Measurements from ENCODE around the gene SLITRK1. TPM values are rescaled to one million over a fixed set of nuclear protein-coding genes. Genes with fewer than 3 reads are reported as not detected.

Gene SLITRK1
- total RNA-seq, 3 donors from 2014 or later (not counting 1 experiment from before 2014, with no cell fraction given): not detected

- intact Hi-C loops (cut with micrococcal nuclease): no loop called here
- no peak overlapping the region for H3K27ac Mint-ChIP-seq
- H3K4me1 Mint-ChIP-seq: no peaks in the 10 kb centered on the region
- H3K9me3 Mint-ChIP-seq: peaks cover 2 to 3% of the 10 kb centered on the region in 2 donors
- Histone ChIP-seq H3K27me3 (ENCODE audit: control insufficient read depth, insufficient read depth, low read length) (peaks cover 30% of the 10 kb centered on the region), H3K4me1 (ENCODE audit: control insufficient read depth, insufficient read depth, low read length) (no peaks in the 10 kb centered on the region), H3K36me3 (ENCODE audit: control insufficient read depth, insufficient read depth, low read length) (no peaks in the 10 kb centered on the region), H3K9me3 (ENCODE audit: control insufficient read depth, insufficient read depth, low read length) (peaks cover 3% of the 10 kb centered on the region), H3K27ac (ENCODE audit: low read length) (no peak overlapping the region), H3K4me3 (ENCODE audit: low read length) (no peak overlapping the region)
- 19% methylated on average over 8 of the region's 14 CpGs for WGBS (ENCODE audit: insufficient coverage)
- no peak for ATAC-seq
- peaks cover 38 to 44% of the 10 kb centered on the region in 2 donors for H3K27me3 Mint-ChIP-seq (ENCODE audit: low read depth in 2 of 2)
- DNase-seq: no peak
- TF ChIP-seq CTCF (IDR thresholded peaks at IDR 0.05): no peak
- H3K36me3 Mint-ChIP-seq: no peaks in the 10 kb centered on the region
- no peak overlapping the region for H3K4me3 Mint-ChIP-seq
Observed at GRCh38 chr13:83883061-83883523, 818 bp upstream of the SLITRK1 start.

- H3K9me3 ChIP-seq (ENCODE audit: control insufficient read depth, insufficient read depth, low read length): peaks cover 3% of the 10 kb centered on the region
- no peak for ATAC-seq
- no peak for TF ChIP-seq CTCF (IDR thresholded peaks at IDR 0.05)
- H3K9me3 Mint-ChIP-seq: peaks cover 2 to 3% of the 10 kb centered on the region in 2 donors
- no peak overlapping the region for H3K27ac Mint-ChIP-seq
- H3K4me1 ChIP-seq (ENCODE audit: control insufficient read depth, insufficient read depth, low read length): no peaks in the 10 kb centered on the region
- no peak overlapping the region for H3K27ac ChIP-seq (ENCODE audit: low read length)
- no peaks in the 10 kb centered on the region for H3K4me1 Mint-ChIP-seq
- no peak overlapping the region for H3K4me3 ChIP-seq (ENCODE audit: low read length)
- intact Hi-C loops (cut with micrococcal nuclease): no loop called here
- no peak for DNase-seq
- peaks cover 30% of the 10 kb centered on the region for H3K27me3 ChIP-seq (ENCODE audit: control insufficient read depth, insufficient read depth, low read length)
- H3K4me3 Mint-ChIP-seq: no peak overlapping the region
- H3K36me3 Mint-ChIP-seq: no peaks in the 10 kb centered on the region
- 2% methylated on average over 4 of the region's 9 CpGs for WGBS (ENCODE audit: insufficient coverage)
- H3K36me3 ChIP-seq (ENCODE audit: control insufficient read depth, insufficient read depth, low read length): no peaks in the 10 kb centered on the region
- peaks cover 38 to 44% of the 10 kb centered on the region in 2 donors for H3K27me3 Mint-ChIP-seq (ENCODE audit: low read depth in 2 of 2)
Observed at GRCh38 chr13:83882606-83882959, 309 bp upstream of the SLITRK1 start.

- Histone ChIP-seq H3K4me1 (ENCODE audit: control insufficient read depth, insufficient read depth, low read length) (no peaks in the 10 kb centered on the region), H3K27me3 (ENCODE audit: control insufficient read depth, insufficient read depth, low read length) (peaks cover 30% of the 10 kb centered on the region), H3K9me3 (ENCODE audit: control insufficient read depth, insufficient read depth, low read length) (peaks cover 3% of the 10 kb centered on the region), H3K4me3 (ENCODE audit: low read length) (no peak overlapping the region), H3K27ac (ENCODE audit: low read length) (no peak overlapping the region), H3K36me3 (ENCODE audit: control insufficient read depth, insufficient read depth, low read length) (no peaks in the 10 kb centered on the region)
- intact Hi-C loops (cut with micrococcal nuclease): no loop called here
- 8% methylated on average over 14 of the region's 19 CpGs for WGBS (ENCODE audit: insufficient coverage)
- ATAC-seq (no peak), DNase-seq (no peak)
- H3K4me1 Mint-ChIP-seq: no peaks in the 10 kb centered on the region
- no peak for TF ChIP-seq CTCF (IDR thresholded peaks at IDR 0.05)
- H3K4me3 Mint-ChIP-seq: no peak overlapping the region
- H3K36me3 Mint-ChIP-seq: no peaks in the 10 kb centered on the region
- peaks cover 3 to 6% of the 10 kb centered on the region in 2 donors for H3K9me3 Mint-ChIP-seq
- H3K27ac Mint-ChIP-seq: no peak overlapping the region
- peaks cover 38 to 44% of the 10 kb centered on the region in 2 donors for H3K27me3 Mint-ChIP-seq (ENCODE audit: low read depth in 2 of 2)
Observed at GRCh38 chr13:83881140-83881684, 1.1 kb downstream of the SLITRK1 start.

Measured in natural killer cell (primary cell).